Esophagus (tissue), 2 donors: ENCODE data around the gene BBIP1. TPM values are rescaled to one million over a fixed set of nuclear protein-coding genes. Genes with fewer than 3 reads are reported as not detected.

Source experiments
- H3K27ac ChIP-seq, 2 donors: one replicate each; pipeline ENCODE4 v1.5.1; 2013; ENCODE audit warnings: low read depth in 2 of 2, mild to moderate bottlenecking in 2 of 2, inconsistent platforms in 1 of 2, low read length in 1 of 2, moderate library complexity in 1 of 2
- H3K27me3 ChIP-seq, 2 donors: one replicate each; pipeline ENCODE4 v1.6.1; 2013; ENCODE audit warnings: low read length in 2 of 2, control low read depth in 1 of 2, mild to moderate bottlenecking in 1 of 2; ENCODE audit not compliant: insufficient read depth in 2 of 2, control insufficient read depth in 1 of 2
- H3K36me3 ChIP-seq, 2 donors: one replicate each; pipeline ENCODE4 v1.6.1; 2013; ENCODE audit warnings: low read length in 1 of 2; ENCODE audit not compliant: control insufficient read depth in 2 of 2, insufficient read depth in 2 of 2
- H3K4me1 ChIP-seq, 2 donors: one replicate each; pipeline ENCODE4 v1.6.1; 2013; ENCODE audit warnings: low read length in 1 of 2; ENCODE audit not compliant: control insufficient read depth in 2 of 2, insufficient read depth in 2 of 2
- H3K4me3 ChIP-seq, 2 donors: one replicate each; pipeline ENCODE4 v1.5.1; 2013; ENCODE audit warnings: low read length in 2 of 2, mild to moderate bottlenecking in 2 of 2, low read depth in 1 of 2, moderate library complexity in 1 of 2
- H3K9me3 ChIP-seq, 2 donors: one replicate each; pipeline ENCODE4 v1.6.1; 2013; ENCODE audit warnings: mild to moderate bottlenecking in 2 of 2, low read depth in 1 of 2, low read length in 1 of 2, moderate library complexity in 1 of 2; ENCODE audit not compliant: control insufficient read depth in 2 of 2, insufficient read depth in 1 of 2
- WGBS, 2 donors: extraction: QIAGEN DNeasy Blood & Tissue Kit; methylation state at CpG; one replicate each; pipeline ENCODE4 v1.1.7; 2013; 5-methylcytosine and 5-hydroxymethylcytosine counted together
- polyA plus RNA-seq, 2 donors: library from polyadenylated mRNA; stranded (reverse); fragments of 200-250 nt; gene quantifications; one replicate each; pipeline ENCODE4 v1.2.3, GENCODE V29; 2013
- donor health status: healthy with polysubstance abuse.
- donor health status: Bipolar disorder and iron deficiency.

The BBIP1 gene
- polyA plus RNA-seq, 2 donors = 10.9 to 14.7 TPM

DNA sequence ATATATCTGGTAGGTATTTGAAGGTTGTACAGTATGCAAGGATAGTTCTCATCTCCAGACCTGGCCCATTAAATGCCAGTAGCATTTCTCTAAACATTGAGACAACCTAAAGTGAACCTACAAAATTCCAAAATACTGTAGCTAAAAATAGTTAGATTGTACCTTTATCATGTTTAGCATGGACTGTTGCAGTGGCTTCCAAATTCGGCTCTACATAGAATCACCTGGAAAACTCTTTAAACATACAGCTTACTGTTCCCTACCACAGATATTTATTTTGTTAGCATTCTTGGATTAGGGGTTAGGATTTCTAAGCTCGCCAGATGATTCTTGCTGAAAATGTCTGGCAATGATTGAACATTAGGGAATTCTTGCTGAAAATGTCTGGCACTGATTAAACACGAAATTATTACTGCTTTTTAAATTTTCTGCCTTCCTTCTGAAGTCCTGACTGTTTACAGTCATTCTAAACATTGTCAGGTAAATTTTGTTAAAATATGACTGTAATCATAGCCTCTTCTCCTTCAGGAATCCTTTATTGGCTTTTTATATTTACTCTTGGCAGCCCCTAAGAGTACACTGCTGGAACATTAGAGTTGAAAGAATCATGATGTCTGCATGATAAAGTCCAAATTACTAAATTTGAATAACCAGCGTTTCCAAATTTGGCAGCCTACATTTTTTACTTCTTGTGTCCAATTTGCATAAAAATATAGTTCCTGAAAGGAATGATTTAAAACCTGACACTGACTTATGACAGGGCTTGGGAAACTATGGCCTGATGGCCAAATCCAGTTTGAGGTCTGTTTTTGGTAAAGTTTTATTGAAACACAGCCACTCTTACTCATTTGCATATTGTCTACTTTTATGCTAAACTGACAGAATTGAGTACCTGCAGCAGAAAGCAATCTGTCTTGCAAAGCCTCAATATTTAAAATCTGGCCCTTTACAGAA, 40.7 kb upstream of the BBIP1 start:
- 36 to 42% methylated on average over 4 of the region's 4 CpGs for WGBS, 2 donors
- Histone ChIP-seq H3K4me3 (no peak overlapping the region), H3K4me1 (peaks cover 0 to 2% of the 10 kb centered on the region in 2 donors), H3K9me3 (no peaks in the 10 kb centered on the region), H3K27ac (no peak overlapping the region), H3K27me3 (no peaks in the 10 kb centered on the region), H3K36me3 (no peaks in the 10 kb centered on the region)

- Histone ChIP-seq H3K9me3 (no peaks in the 10 kb centered on the region), H3K4me1 (peaks cover 0 to 2% of the 10 kb centered on the region in 2 donors), H3K36me3 (no peaks in the 10 kb centered on the region), H3K27me3 (no peaks in the 10 kb centered on the region), H3K27ac (no peak overlapping the region), H3K4me3 (no peak overlapping the region)
- 60 to 65% methylated on average over 1 of the region's 1 CpG for WGBS, 2 donors
Measured at GRCh38 chr10:110957606-110958005, 38.6 kb upstream of the BBIP1 start.

DNA sequence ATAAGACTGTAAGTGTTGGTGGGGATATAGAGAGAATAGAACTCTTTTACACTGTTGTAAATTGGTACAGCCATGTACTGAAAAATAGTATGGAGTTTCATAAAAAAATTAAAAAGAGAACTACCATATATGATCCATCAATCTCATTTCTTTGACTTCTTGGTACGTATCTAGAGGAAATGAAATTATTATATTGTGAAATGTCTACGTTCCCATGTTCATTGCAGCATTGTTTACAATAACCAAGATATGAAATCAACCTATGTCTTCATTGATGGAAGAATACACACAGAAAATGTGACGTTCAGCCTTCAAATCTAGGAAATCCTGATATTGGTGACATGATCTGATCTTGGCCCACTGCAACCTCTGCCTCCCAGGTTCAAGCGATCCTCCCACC, 32.4 kb upstream of the BBIP1 start:
- Histone ChIP-seq H3K4me1 (no peaks in the 10 kb centered on the region), H3K9me3 (no peaks in the 10 kb centered on the region), H3K36me3 (no peaks in the 10 kb centered on the region), H3K4me3 (no peak overlapping the region), H3K27ac (no peak overlapping the region), H3K27me3 (no peaks in the 10 kb centered on the region)
- 94 to 95% methylated on average over 4 of the region's 4 CpGs for WGBS, 2 donors

- no peaks in the 10 kb centered on the region for H3K27me3 ChIP-seq
- H3K27ac ChIP-seq = no peak overlapping the region
- H3K36me3 ChIP-seq = no peaks in the 10 kb centered on the region
- no peaks in the 10 kb centered on the region for H3K4me1 ChIP-seq
- WGBS, 2 donors = 74 to 85% methylated on average over 4 of the region's 4 CpGs
- no peak overlapping the region for H3K4me3 ChIP-seq
- H3K9me3 ChIP-seq = no peaks in the 10 kb centered on the region
Measured at GRCh38 chr10:110947061-110947595, 28.1 kb upstream of the BBIP1 start.

DNA sequence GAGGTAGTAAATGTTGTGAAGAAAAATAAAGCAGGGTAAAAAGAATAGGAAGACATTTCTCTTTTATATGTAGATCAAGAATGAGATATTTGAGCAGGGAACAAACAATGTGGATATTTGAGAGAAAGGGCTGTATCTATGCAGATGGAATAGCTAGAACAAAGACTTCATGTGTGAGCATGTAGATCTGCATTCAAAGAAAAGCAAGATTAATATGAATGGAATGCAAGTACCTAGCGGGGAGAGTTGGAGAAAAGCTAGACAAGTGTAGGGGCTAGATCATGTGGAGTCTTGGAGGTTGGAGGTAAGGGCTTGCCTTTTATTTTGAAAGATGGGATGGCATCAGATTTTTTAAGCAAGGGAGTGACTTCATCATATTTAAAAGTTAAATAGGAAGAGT, 27.5 kb upstream of the BBIP1 start:
- Histone ChIP-seq H3K4me3 (no peak overlapping the region), H3K4me1 (no peaks in the 10 kb centered on the region), H3K27ac (no peak overlapping the region), H3K36me3 (no peaks in the 10 kb centered on the region), H3K9me3 (no peaks in the 10 kb centered on the region), H3K27me3 (no peaks in the 10 kb centered on the region)
- WGBS, 2 donors = 57 to 86% methylated on average over 1 of the region's 1 CpG

- Histone ChIP-seq H3K4me3 (no peak overlapping the region), H3K27me3 (no peaks in the 10 kb centered on the region), H3K36me3 (no peaks in the 10 kb centered on the region), H3K9me3 (no peaks in the 10 kb centered on the region), H3K4me1 (no peaks in the 10 kb centered on the region), H3K27ac (no peak overlapping the region)
- WGBS, 2 donors = 66 to 76% methylated on average over 5 of the region's 5 CpGs
Measured at GRCh38 chr10:110944792-110945396, 25.9 kb upstream of the BBIP1 start.

- 96 to 97% methylated on average over 4 of the region's 4 CpGs for WGBS, 2 donors
- Histone ChIP-seq H3K4me1 (no peaks in the 10 kb centered on the region), H3K36me3 (no peaks in the 10 kb centered on the region)
Measured at GRCh38 chr10:110939419-110939818, 20.4 kb upstream of the BBIP1 start.

GRCh38 chr10:110936757-110937156, 17.8 kb upstream of the BBIP1 start:
- no peak overlapping the region for H3K27ac ChIP-seq
- 97% methylated on average over 18 of the region's 18 CpGs for WGBS, 2 donors
- H3K27me3 ChIP-seq = no peaks in the 10 kb centered on the region
- H3K4me3 ChIP-seq = no peak overlapping the region
- H3K36me3 ChIP-seq = no peaks in the 10 kb centered on the region
- H3K9me3 ChIP-seq = no peaks in the 10 kb centered on the region
- H3K4me1 ChIP-seq = peaks cover 0 to 3% of the 10 kb centered on the region in 2 donors

More at GRCh38 chr10:110939419-110939818, 20.4 kb upstream of the BBIP1 start:
- Histone ChIP-seq H3K9me3 (no peaks in the 10 kb centered on the region), H3K27ac (no peak overlapping the region), H3K27me3 (no peaks in the 10 kb centered on the region), H3K4me3 (no peak overlapping the region)

DNA sequence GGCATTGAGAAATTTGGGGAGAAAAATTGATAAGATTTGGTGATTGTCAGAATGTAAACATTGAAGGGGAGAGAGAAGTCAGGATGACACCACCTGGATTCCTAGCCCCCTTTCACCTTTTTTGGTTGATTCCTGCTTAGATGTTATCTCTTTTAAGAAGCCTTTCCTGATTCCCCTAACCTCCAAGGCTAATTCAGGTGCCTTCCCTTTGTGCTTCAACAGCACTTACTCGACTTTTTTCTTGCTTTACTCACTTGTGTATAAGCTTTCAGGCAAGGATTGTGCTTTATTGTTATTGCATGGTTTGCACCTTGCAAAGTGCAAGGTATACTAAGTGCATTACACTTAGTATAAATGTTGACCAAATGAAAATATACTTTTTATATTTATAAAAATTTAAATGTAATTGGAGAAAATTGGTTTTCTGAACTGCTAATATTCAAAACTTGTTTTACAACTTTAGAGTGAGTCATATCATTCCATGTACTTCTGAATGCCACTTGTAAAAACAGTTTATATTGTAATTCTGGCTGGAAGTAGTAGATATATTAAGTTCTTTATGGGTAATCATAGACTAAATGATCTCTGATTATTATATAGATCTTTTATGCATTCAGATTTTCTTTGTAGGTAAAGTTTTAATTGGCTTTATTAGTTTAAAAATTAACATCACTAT, 13.7 kb upstream of the BBIP1 start:
- Histone ChIP-seq H3K4me1 (peaks cover 0 to 3% of the 10 kb centered on the region in 2 donors), H3K36me3 (no peaks in the 10 kb centered on the region), H3K27ac (no peak overlapping the region), H3K4me3 (no peak overlapping the region), H3K27me3 (no peaks in the 10 kb centered on the region), H3K9me3 (no peaks in the 10 kb centered on the region)
- WGBS, 2 donors = 29 to 32% methylated on average over 1 of the region's 1 CpG
